Right lobe of liver (tissue), 6 donors: Measurements from ENCODE around the gene MED25. TPM values are rescaled to one million over a fixed set of nuclear protein-coding genes. Genes with fewer than 3 reads are reported as not detected.

Experiments used
- ATAC-seq, 4 donors: fragments of 200-7000 bp; cut with Tn5 transposase; one replicate each; pipeline ENCODE4 v1.9.1; 2020; ENCODE audit warnings: mild to moderate bottlenecking in 4 of 4, moderate library complexity in 4 of 4
- DNase-seq, 3 donors: peaks; one replicate each; pipeline ENCODE4 v3.0.0-alpha.2; 2020
- H3K27ac ChIP-seq, 3 donors: fragments of 200-600 bp; one replicate each; pipeline ENCODE4 v1.8.0; 2022
- H3K27me3 ChIP-seq, 2 donors: fragments of 200-600 bp; one replicate each; pipeline ENCODE4 v1.8.0; 2022
- H3K36me3 ChIP-seq, 4 donors: fragments of 200-600 bp; sonication (generic) in 1 of 4; one replicate each; pipeline versions ENCODE4 v1.5.1 to v1.8.0; 2017 to 2022; ENCODE audit warnings: control low read depth in 1 of 4
- H3K4me1 ChIP-seq, 4 donors: fragments of 200-600 bp; sonication (generic) in 1 of 4; one replicate each; pipeline versions ENCODE4 v1.5.1 to v1.8.0; 2017 to 2022; ENCODE audit warnings: control low read depth in 1 of 4
- H3K4me3 ChIP-seq, 3 donors: fragments of 200-600 bp; one replicate each; pipeline ENCODE4 v1.8.0; 2022
- H3K9me3 ChIP-seq, 4 donors: fragments of 200-600 bp; sonication (generic) in 1 of 4; one replicate each; pipeline versions ENCODE4 v1.5.1 to v1.8.0; 2017 to 2022; ENCODE audit warnings: control low read depth in 1 of 4
- POLR2A ChIP-seq: fragments of 450-650 bp; IDR thresholded peaks from one replicate; pipeline ENCODE4 v1.6.1; 2017; ENCODE audit warnings: antibody characterized with exemption, mild to moderate bottlenecking
- WGBS: methylation state at CpG from one replicate; pipeline ENCODE4 v1.1.6; 2018; ENCODE audit warnings: low coverage, low lambda C conversion rate; ENCODE audit not compliant: insufficient coverage; ENCODE audit errors: missing lambda C conversion rate; 5-methylcytosine and 5-hydroxymethylcytosine counted together
- intact Hi-C, 2 donors: fragments of 100-400 bp; cut with DNase I; formaldehyde crosslinking; loops; one replicate each; pipeline versions ENCODE4 v1.11.2 to v1.14.1; 2022
- long read RNA-seq: library from polyadenylated mRNA; unstranded; transcript quantifications from one replicate; pipeline ENCODE4 v2.0.0, GENCODE V29; 2019
- total RNA-seq, 6 experiments: library from RNA; depleted of rRNA in 2 of 6; stranded (reverse); fragments of >200 nt in 2 of 6; fragmentation: NEBNext Ultra II Directional in 3 of 6; extraction: Animal tissue kit (Norgen Biotek cat#: 25700) in 3 of 6; gene quantifications; one replicate each; pipeline versions ENCODE4 v1.1.0 to v1.2.4, GENCODE V29; 2016 to 2023
- TF ChIP-seq, protein P1 (sequence below), 4 donors: fragments of 200-600 bp in 3 of 4; fragments of 450-650 bp in 1 of 4; IDR thresholded peaks; one replicate each; pipeline versions ENCODE4 v1.5.1 to v1.8.0; 2016 to 2022; ENCODE audit warnings: antibody characterized with exemption in 4 of 4, mild to moderate bottlenecking in 2 of 4
- donor health status: DM: no; HTN: yes; CAD: no.
- donor health status: DM: no; HTN: no; CAD: no.
- donor health status: DM: no; HTN: no; CAD: no.
- donor health status: DM: no; HTN: yes; CAD: no.
- donor health status: DM: no; HTN: yes; CAD: no.

Gene MED25
- total RNA-seq = 10 to 100 TPM in 5 of 6 experiments, 1 to 10 TPM in 1; 9.9 to 16.3 (median 11.8) TPM
- long read RNA-seq = 0 reads

DNA sequence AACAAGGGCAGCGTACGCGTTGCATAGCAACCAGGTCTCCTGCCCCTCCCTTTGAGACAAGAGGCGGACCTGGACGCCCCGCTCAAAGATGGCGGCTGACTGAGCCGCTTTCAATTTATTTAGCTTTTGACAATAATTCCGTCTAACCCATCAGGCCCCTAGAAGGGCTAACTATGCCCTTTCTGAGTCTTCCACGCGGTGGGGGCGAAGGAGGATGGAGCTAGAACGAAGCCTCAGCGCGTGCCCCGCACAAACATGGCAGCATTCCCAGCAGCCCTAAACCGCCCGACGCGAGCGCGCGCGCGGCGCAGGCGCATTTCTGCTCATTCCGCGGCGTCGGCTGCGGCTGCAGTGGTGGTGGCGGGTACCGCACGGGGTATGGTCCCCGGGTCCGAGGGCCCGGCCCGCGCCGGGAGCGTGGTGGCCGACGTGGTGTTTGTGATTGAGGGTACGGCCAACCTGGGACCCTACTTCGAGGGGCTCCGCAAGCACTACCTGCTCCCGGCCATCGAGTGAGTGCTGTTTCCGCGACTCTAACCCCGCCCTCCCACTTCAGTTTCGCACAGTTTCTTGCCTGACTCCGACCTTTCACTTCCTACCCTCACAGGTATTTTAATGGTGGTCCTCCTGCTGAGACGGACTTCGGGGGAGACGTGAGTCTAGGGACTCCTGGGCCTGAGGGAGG is at the start of gene MED25:
Gene MED25 (plus strand): TSS at position 326 of the 685 bp plus-strand sequence. CDS start 53 bp downstream, at position 379.
- Histone ChIP-seq H3K4me1 (peaks cover 0 to 13% (median 0%) of the 10 kb centered on the region in 4 donors), H3K27ac (peak within 1 kb of the TSS; percentile 94 to 98 (median 94)), H3K36me3 (peaks cover 0 to 4% (median 0%) of the 10 kb centered on the region in 4 donors), H3K27me3 (no peaks in the 10 kb centered on the region), H3K4me3 (peak within 1 kb of the TSS; percentile 71 to 87 (median 78)), H3K9me3 (no peaks in the 10 kb centered on the region)
- peak; percentile 40 for TF ChIP-seq POLR2A
- TF ChIP-seq, protein P1, sequence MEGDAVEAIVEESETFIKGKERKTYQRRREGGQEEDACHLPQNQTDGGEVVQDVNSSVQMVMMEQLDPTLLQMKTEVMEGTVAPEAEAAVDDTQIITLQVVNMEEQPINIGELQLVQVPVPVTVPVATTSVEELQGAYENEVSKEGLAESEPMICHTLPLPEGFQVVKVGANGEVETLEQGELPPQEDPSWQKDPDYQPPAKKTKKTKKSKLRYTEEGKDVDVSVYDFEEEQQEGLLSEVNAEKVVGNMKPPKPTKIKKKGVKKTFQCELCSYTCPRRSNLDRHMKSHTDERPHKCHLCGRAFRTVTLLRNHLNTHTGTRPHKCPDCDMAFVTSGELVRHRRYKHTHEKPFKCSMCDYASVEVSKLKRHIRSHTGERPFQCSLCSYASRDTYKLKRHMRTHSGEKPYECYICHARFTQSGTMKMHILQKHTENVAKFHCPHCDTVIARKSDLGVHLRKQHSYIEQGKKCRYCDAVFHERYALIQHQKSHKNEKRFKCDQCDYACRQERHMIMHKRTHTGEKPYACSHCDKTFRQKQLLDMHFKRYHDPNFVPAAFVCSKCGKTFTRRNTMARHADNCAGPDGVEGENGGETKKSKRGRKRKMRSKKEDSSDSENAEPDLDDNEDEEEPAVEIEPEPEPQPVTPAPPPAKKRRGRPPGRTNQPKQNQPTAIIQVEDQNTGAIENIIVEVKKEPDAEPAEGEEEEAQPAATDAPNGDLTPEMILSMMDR (IDR thresholded peaks at IDR 0.05) = peak in 3 of 4 donors; percentile 6 to 56 (median 21)
- intact Hi-C loops = no loop called here
- peak; percentile 77 to 81 (median 79) for ATAC-seq
- peak; percentile 85 to 89 (median 87) for DNase-seq
- 1% methylated on average over 16 of the region's 57 CpGs for WGBS

DNA sequence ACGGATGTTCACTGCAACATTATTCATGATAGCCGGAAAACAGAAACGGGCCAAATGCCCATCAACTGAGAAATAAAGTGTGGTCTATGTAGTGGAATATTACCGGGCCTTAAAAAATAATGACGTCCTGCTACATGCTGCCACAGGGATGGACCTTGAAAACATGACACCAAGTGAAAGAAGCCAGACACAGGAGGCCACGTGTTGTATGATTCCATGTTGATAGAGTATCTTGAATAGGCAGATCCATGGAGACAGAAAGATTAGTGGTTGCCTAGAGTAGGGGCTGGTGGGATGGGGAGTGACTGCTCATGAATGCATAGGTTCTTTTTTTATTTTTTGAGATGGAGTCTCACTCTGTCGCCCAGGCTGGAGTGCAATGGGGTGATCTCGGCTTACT is 47.6 kb upstream of the MED25 start:
- TF ChIP-seq, protein P1 (IDR thresholded peaks at IDR 0.05) = no peak
- no peak for TF ChIP-seq POLR2A
- 93% methylated on average over 8 of the region's 8 CpGs for WGBS
- no peak overlapping the region for H3K27ac ChIP-seq
- no peak for DNase-seq
- H3K4me3 ChIP-seq = no peak overlapping the region
- no peak for ATAC-seq
- no peaks in the 10 kb centered on the region for H3K36me3 ChIP-seq
- H3K27me3 ChIP-seq = no peaks in the 10 kb centered on the region
- no peaks in the 10 kb centered on the region for H3K9me3 ChIP-seq
- H3K4me1 ChIP-seq = peaks cover 0 to 14% (median 7%) of the 10 kb centered on the region in 4 donors
- intact Hi-C loops = no loop called here

DNA sequence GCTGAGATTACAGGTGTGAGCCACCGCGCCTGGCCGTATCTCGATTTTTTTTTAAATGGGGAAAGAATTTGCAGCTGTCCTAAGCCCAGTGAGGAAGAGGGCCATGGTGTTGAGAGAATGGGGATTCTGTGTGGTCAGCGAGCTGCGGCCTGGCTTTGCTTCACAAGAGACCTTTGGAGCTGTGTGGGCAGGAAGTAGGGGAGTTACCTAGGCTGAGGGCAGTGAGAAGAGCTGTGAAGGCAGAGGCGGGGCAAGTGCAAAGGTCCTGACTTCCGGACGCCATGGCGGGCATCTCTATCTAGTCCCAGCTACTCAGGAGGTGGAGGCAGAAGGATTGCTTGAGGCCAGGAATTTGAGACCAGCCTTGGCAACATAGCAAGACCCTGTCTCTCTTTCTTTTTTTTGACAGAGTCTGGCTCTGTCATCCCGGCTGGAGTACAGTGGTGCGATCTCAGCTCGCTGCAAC is 46.4 kb upstream of the MED25 start:
- no peak overlapping the region for H3K4me3 ChIP-seq
- DNase-seq (peak in 2 of 3 donors; percentile 62 to 74), ATAC-seq (peak; percentile 47 to 76 (median 62))

DNA sequence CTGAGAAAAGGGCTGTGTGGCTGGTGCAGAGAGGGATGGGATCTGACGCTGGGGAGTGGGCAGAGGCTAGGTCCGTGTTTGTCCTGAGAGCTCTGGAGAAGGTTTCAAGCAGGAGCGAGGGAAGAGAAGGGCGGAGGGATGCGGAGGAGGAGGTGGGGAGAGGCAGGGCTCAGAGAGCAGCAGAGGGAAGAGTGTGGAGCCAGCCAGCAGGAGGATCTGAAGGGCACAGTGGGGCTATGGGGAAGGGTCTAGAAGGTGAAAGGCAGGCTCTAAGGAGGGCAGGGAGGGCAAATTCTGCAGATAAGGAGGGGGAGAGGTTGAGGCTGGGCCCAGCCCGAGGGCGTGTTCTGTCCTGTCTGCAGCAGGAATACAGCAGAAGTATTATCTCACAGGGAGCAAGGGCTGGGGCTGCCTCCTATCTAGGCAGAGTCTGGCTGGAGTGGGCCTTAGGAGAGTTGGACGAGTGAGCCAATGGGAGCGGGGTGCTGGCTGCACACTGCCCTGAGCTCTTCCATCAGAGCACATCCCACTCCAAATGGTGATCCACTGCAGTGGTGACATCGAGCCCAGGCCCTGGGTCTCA is 45.1 kb upstream of the MED25 start:
- WGBS = 89% methylated on average over 3 of the region's 10 CpGs
- no peak for ATAC-seq
- Histone ChIP-seq H3K4me1 (peaks cover 0 to 12% (median 4%) of the 10 kb centered on the region in 4 donors), H3K27ac (no peak overlapping the region), H3K4me3 (no peak overlapping the region), H3K36me3 (no peaks in the 10 kb centered on the region), H3K27me3 (no peaks in the 10 kb centered on the region), H3K9me3 (no peaks in the 10 kb centered on the region)
- no peak for DNase-seq
- no peak for TF ChIP-seq POLR2A
- TF ChIP-seq, protein P1 (IDR thresholded peaks at IDR 0.05) = no peak
- intact Hi-C loops = no loop called here

More for the DNA sequence above, 46.4 kb upstream of the MED25 start:
- no peaks in the 10 kb centered on the region for H3K27me3 ChIP-seq
- no peak overlapping the region for H3K27ac ChIP-seq
- peak; percentile 79 for TF ChIP-seq POLR2A
- TF ChIP-seq, protein P1 (IDR thresholded peaks at IDR 0.05) = no peak
- H3K4me1 ChIP-seq = peaks cover 0 to 13% (median 6%) of the 10 kb centered on the region in 4 donors
- no peaks in the 10 kb centered on the region for H3K9me3 ChIP-seq
- H3K36me3 ChIP-seq = no peaks in the 10 kb centered on the region
- intact Hi-C loops = no loop called here
- WGBS = 44% methylated on average over 13 of the region's 13 CpGs
